Heart right ventricle (tissue), 16 donors: ENCODE measurements around the gene SLC8A1. TPM values are rescaled to one million over a fixed set of nuclear protein-coding genes. Genes with fewer than 3 reads are reported as not detected.
A peak's percentile ranks its signal among the peaks of the same experiment; 100 is the strongest.

Experiments used
- ATAC-seq, 8 donors: fragments of 200-7000 bp; cut with Tn5 transposase; one replicate each; pipeline ENCODE4 v1.9.1; 2020; ENCODE audit warnings: mild to moderate bottlenecking in 8 of 8, moderate library complexity in 8 of 8, moderate number of reproducible peaks in 1 of 8
- DNase-seq, 2 donors: peaks; one replicate each; pipeline ENCODE4 v3.0.0-alpha.2; 2020
- H3K27ac ChIP-seq, 10 donors: fragments of 200-600 bp; sonication (generic) in 2 of 10; one replicate each; pipeline versions ENCODE4 v1.5.0 to v1.8.0; 2020 to 2022; ENCODE audit warnings: mild to moderate bottlenecking in 3 of 10
- H3K27me3 ChIP-seq, 7 donors: fragments of 200-600 bp; one replicate each; pipeline ENCODE4 v1.8.0; 2021 to 2022; ENCODE audit warnings: mild to moderate bottlenecking in 2 of 7
- H3K36me3 ChIP-seq, 9 donors: fragments of 200-600 bp; sonication (generic) in 1 of 9; one replicate each; pipeline versions ENCODE4 v1.5.0 to v1.8.0; 2020 to 2022; ENCODE audit warnings: mild to moderate bottlenecking in 2 of 9
- H3K4me1 ChIP-seq, 9 donors: fragments of 200-600 bp; sonication (generic) in 1 of 9; one replicate each; pipeline versions ENCODE4 v1.5.0 to v1.8.0; 2020 to 2022; ENCODE audit warnings: mild to moderate bottlenecking in 4 of 9
- H3K4me3 ChIP-seq, 10 donors: fragments of 200-600 bp; sonication (generic) in 2 of 10; one replicate each; pipeline versions ENCODE4 v1.5.0 to v1.8.0; 2020 to 2022; ENCODE audit warnings: mild to moderate bottlenecking in 7 of 10, moderate library complexity in 2 of 10
- H3K9me3 ChIP-seq, 11 donors: fragments of 200-600 bp in 10 of 11; sonication (generic) in 2 of 11; one replicate each; pipeline versions ENCODE4 v1.5.0 to v1.8.0; 2013 to 2022; ENCODE audit warnings: mild to moderate bottlenecking in 2 of 11, control low read depth in 1 of 11, moderate library complexity in 1 of 11
- CTCF ChIP-seq, 9 donors: fragments of 200-600 bp; sonication (generic) in 2 of 9; IDR thresholded peaks; one replicate each; pipeline versions ENCODE4 v1.5.0 to v1.8.0; 2021 to 2022; ENCODE audit warnings: antibody characterized with exemption in 9 of 9, mild to moderate bottlenecking in 5 of 9, moderate library complexity in 1 of 9
- WGBS, 2 donors: extraction: QIAGEN DNeasy Blood & Tissue Kit; methylation state at CpG; one replicate each; pipeline ENCODE4 v1.1.7; 2013; ENCODE audit warnings: inconsistent platforms in 1 of 2; 5-methylcytosine and 5-hydroxymethylcytosine counted together
- intact Hi-C, 10 donors: fragments of 100-400 bp; cut with DNase I; formaldehyde crosslinking; loops; one replicate each; pipeline versions ENCODE4 v1.11.1 to v1.14.2; 2022
- polyA plus RNA-seq, 2 donors: library from polyadenylated mRNA; stranded (reverse); fragments of 200-250 nt; gene quantifications; one replicate each; pipeline ENCODE4 v1.2.3, GENCODE V29; 2013
- total RNA-seq, 10 donors: library from RNA; stranded (reverse); fragmentation: NEBNext Ultra II Directional in 3 of 10; extraction: Animal tissue kit (Norgen Biotek cat#: 25700) in 3 of 10; gene quantifications; one replicate each; pipeline versions ENCODE4 v1.2.1 to v1.2.4, GENCODE V29; 2021 to 2023
- donor health status: Arrhythmogenic right ventricular cardiomyopathy.
- donor health status: ischemic (EF 13 %, LVEDD 7.1; RV severe dilation, severe dysfunction).
- donor health status: healthy with polysubstance abuse.
- donor health status: DM: no; HTN: yes; CAD: no.
- donor health status: DM: no; HTN: no; CAD: no.
- donor health status: ischemic (EF 25% LVEDD 6.9; RV normal size, moderate dysfunction).
- donor health status: ischemic (EF 25% LVEDD 5.7; RV mildly dilated, moderate dysfunction).
- donor health status: healthy.
- donor health status: DM: yes; HTN: yes; CAD: no.
- donor health status: Ischemic cardiomyopathy.
- donor health status: ischemic (EF 35%, LVEDD 5.7; RV mildly dilated, moderate dysfunction).
- donor health status: nonischemic (EF 11% LVEDD 7.7; RV severe dilation, severe dysfunction).
- donor health status: DM: yes; HTN: yes; CAD: no.
- donor health status: PGD.
- donor health status: ischemic (EF 29% LVEDD 5.4; RV normal size, mild dysfunction).
- donor health status: nonischemic (EF 23%, LVEDD 6.1; RV moderate dilation, normal function).

Gene SLC8A1
- total and polyA plus RNA-seq, 12 donors = 11.1 to 1,497 (median 1,067) TPM

GRCh38 chr2:40258135-40258457, 193.8 kb downstream of the SLC8A1 start:
- Histone ChIP-seq H3K9me3 (no peaks in the 10 kb centered on the region), H3K36me3 (no peaks in the 10 kb centered on the region), H3K4me1 (peaks cover 0 to 39% (median 19%) of the 10 kb centered on the region in 9 donors), H3K27me3 (no peaks in the 10 kb centered on the region), H3K27ac (no peak overlapping the region), H3K4me3 (no peak overlapping the region)
- WGBS, 2 donors = 45 to 51% methylated on average over 4 of the region's 4 CpGs
- peak in 1 of 8 donors; percentile 48 for ATAC-seq
- intact Hi-C loops = no loop called here
- TF ChIP-seq CTCF (IDR thresholded peaks at IDR 0.05) = no peak
- no peak for DNase-seq

DNA sequence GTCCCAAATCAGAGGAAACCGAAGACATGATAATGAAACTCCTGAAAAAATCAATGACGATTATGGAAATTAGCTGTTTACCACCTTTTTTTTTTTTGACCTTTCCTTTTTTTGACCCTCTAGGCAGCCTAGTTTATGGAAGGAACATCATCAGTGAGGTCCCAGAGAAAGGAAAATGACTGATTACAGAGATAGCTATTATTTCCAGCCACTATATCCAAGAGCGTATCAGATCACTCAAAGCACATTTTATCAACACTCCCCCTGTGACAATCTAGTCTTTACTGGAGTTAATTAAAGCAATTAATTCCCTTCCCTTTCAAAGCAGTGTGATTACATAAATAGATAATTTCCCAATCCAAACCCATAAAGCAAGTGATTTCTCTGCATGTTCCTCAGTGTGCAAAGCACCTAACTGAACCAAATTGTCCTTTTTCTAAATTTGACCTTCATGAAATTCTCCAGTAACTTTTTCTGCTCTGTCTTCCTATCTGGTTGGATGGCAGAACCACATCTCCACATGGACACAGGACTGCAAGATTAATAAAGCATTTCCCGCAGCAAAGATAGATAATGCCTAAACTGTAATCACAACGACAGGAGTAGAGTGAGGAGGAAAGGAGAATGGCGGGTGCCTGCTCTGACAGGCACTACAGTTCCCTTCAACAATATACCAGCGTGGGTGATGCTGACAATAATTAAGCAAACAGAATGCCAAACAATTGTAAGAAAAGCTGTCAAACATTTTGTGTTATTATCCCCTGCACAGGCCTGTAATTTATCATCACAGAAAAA, 194.4 kb downstream of the SLC8A1 start:
- ATAC-seq (peak in 2 of 8 donors; percentile 45 to 60), DNase-seq (no peak)
- no peak for TF ChIP-seq CTCF (IDR thresholded peaks at IDR 0.05)
- H3K27me3 ChIP-seq = no peaks in the 10 kb centered on the region
- H3K36me3 ChIP-seq = no peaks in the 10 kb centered on the region
- H3K4me1 ChIP-seq = peaks cover 0 to 39% (median 19%) of the 10 kb centered on the region in 9 donors
- 58 to 71% methylated on average over 7 of the region's 7 CpGs for WGBS, 2 donors
- no peaks in the 10 kb centered on the region for H3K9me3 ChIP-seq
- H3K4me3 ChIP-seq = no peak overlapping the region
- peak overlapping the region in 1 of 10 donors; percentile 21 for H3K27ac ChIP-seq
- intact Hi-C loops = no loop called here

- no peak overlapping the region for H3K4me3 ChIP-seq
- DNase-seq (no peak), ATAC-seq (peak in 3 of 8 donors; percentile 26 to 46 (median 28))
- intact Hi-C loops = no loop called here
- peaks cover 0 to 43% (median 19%) of the 10 kb centered on the region in 9 donors for H3K4me1 ChIP-seq
- no peaks in the 10 kb centered on the region for H3K9me3 ChIP-seq
- no peak overlapping the region for H3K27ac ChIP-seq
- H3K27me3 ChIP-seq = no peaks in the 10 kb centered on the region
- TF ChIP-seq CTCF (IDR thresholded peaks at IDR 0.05) = peak in 3 of 9 donors; percentile 4 to 17 (median 5)
- no peaks in the 10 kb centered on the region for H3K36me3 ChIP-seq
These were observed 195.2 kb downstream of the SLC8A1 start for GRCh38 chr2:40256649-40257048.

- ATAC-seq = peak in 2 of 8 donors; percentile 10 to 21
These were observed 195.9 kb downstream of the SLC8A1 start for GRCh38 chr2:40256008-40256407.

More at GRCh38 chr2:40256008-40256407, 195.9 kb downstream of the SLC8A1 start:
- no peak for TF ChIP-seq CTCF (IDR thresholded peaks at IDR 0.05)
- H3K27ac ChIP-seq = peak overlapping the region in 1 of 10 donors; percentile 7
- 63 to 79% methylated on average over 6 of the region's 6 CpGs for WGBS, 2 donors
- H3K36me3 ChIP-seq = no peaks in the 10 kb centered on the region
- no peak overlapping the region for H3K4me3 ChIP-seq
- H3K27me3 ChIP-seq = no peaks in the 10 kb centered on the region
- DNase-seq = no peak
- intact Hi-C loops = no loop called here
- H3K9me3 ChIP-seq = no peaks in the 10 kb centered on the region
- peaks cover 0 to 50% (median 21%) of the 10 kb centered on the region in 9 donors for H3K4me1 ChIP-seq
